Naive thymus-derived CD8-positive, alpha-beta T cell (primary cell): ENCODE measurements around the gene NRG2. TPM values are rescaled to one million over a fixed set of nuclear protein-coding genes. Genes with fewer than 3 reads are reported as not detected.
A peak's percentile ranks its signal among the peaks of the same experiment; 100 is the strongest.

ENCODE experiments used
- ATAC-seq, 2 donors: fragments of 150-1000 bp; cut with Tn5 transposase in 1 of 2; sonication (Bioruptor Pico), chemical (Tn5 transposase) in 1 of 2; 1 replicate in 1 of 2; 2 replicates in 1 of 2; pipeline ENCODE4 v1.10.0; 2021; ENCODE audit warnings: mild to moderate bottlenecking in 2 of 2, moderate library complexity in 2 of 2
- POLR2A ChIA-PET: fragments of 350-600 bp; sonication (Branson Sonifier 250); formaldehyde crosslinking; loops from one replicate; lab custom pipeline; 2021; ENCODE audit warnings: antibody characterized with exemption; lab: Charles Lee
- DNase-seq, 10 donors: peaks; one replicate each; pipeline versions ENCODE4 v3.0.0 to v3.0.0-alpha.2; 2020 to 2022
- H3K27ac Mint-ChIP-seq, 10 donors: one replicate each; pipeline ENCODE4 v1.8.0; 2020 to 2022; ENCODE audit warnings: mild to moderate bottlenecking in 10 of 10, mixed read lengths in 10 of 10, moderate library complexity in 4 of 10, inconsistent platforms in 1 of 10
- H3K27me3 Mint-ChIP-seq, 5 donors: one replicate each; pipeline ENCODE4 v1.8.0; 2021 to 2022; ENCODE audit warnings: mixed read lengths in 5 of 5
- H3K36me3 Mint-ChIP-seq, 3 donors: one replicate each; pipeline ENCODE4 v1.8.0; 2020 to 2022; ENCODE audit warnings: mixed read lengths in 3 of 3, mild to moderate bottlenecking in 2 of 3, inconsistent platforms in 1 of 3
- H3K4me1 Mint-ChIP-seq, 4 donors: one replicate each; pipeline ENCODE4 v1.8.0; 2021 to 2022; ENCODE audit warnings: mixed read lengths in 4 of 4
- H3K4me3 Mint-ChIP-seq, 10 donors: one replicate each; pipeline ENCODE4 v1.8.0; 2020 to 2022; ENCODE audit warnings: mild to moderate bottlenecking in 10 of 10, mixed read lengths in 10 of 10, moderate library complexity in 6 of 10, inconsistent platforms in 1 of 10
- H3K9me3 Mint-ChIP-seq, 9 donors: one replicate each; pipeline ENCODE4 v1.8.0; 2020 to 2022; ENCODE audit warnings: mixed read lengths in 9 of 9, mild to moderate bottlenecking in 3 of 9, inconsistent platforms in 1 of 9, moderate library complexity in 1 of 9
- polyA plus RNA-seq, 3 donors: library from polyadenylated mRNA; unstranded; fragments of 300-500 nt; fragmentation: Illumina TruSeq; gene quantifications; one replicate each; pipeline ENCODE4 v1.2.3, GENCODE V29; 2021
- total RNA-seq, 8 experiments: library from RNA in 2 of 8; stranded (reverse) in 2 of 8; gene quantifications; one replicate each; pipeline ENCODE4 v1.2.3 and lab custom pipeline; 2021 to 2026

Gene NRG2
- total and polyA plus RNA-seq, 5 experiments from 2014 or later, result 0.04 to 0.47 (median 0.25) TPM

GRCh38 chr5:139947727-139948126 is 95.4 kb downstream of the NRG2 start:
- POLR2A ChIA-PET, result no interaction called here
- no peak overlapping the region for H3K4me3 Mint-ChIP-seq
- peaks cover 0 to 14% (median 0%) of the 10 kb centered on the region in 4 donors for H3K4me1 Mint-ChIP-seq
- peaks cover 0 to 18% (median 3%) of the 10 kb centered on the region in 9 donors for H3K9me3 Mint-ChIP-seq
- no peak for ATAC-seq
- H3K36me3 Mint-ChIP-seq, result no peaks in the 10 kb centered on the region
- no peak for DNase-seq
- H3K27me3 Mint-ChIP-seq, result peaks cover 30 to 66% (median 47%) of the 10 kb centered on the region in 5 donors
- no peak overlapping the region for H3K27ac Mint-ChIP-seq

GRCh38 chr5:139946440-139946839 is 96.7 kb downstream of the NRG2 start:
- H3K4me3 Mint-ChIP-seq, result peak overlapping the region in 1 of 10 donors; percentile 21
- POLR2A ChIA-PET, result no interaction called here
- H3K36me3 Mint-ChIP-seq, result peaks cover 0 to 8% (median 2%) of the 10 kb centered on the region in 3 donors
- H3K27me3 Mint-ChIP-seq, result peaks cover 28 to 66% (median 50%) of the 10 kb centered on the region in 5 donors
- ATAC-seq (no peak), DNase-seq (no peak)
- peaks cover 0 to 30% (median 10%) of the 10 kb centered on the region in 9 donors for H3K9me3 Mint-ChIP-seq
- H3K27ac Mint-ChIP-seq, result peak overlapping the region in 1 of 10 donors; percentile 73
- peaks cover 0 to 14% (median 0%) of the 10 kb centered on the region in 4 donors for H3K4me1 Mint-ChIP-seq

- no peak for ATAC-seq
- no peak for DNase-seq
- peaks cover 0 to 10% (median 2%) of the 10 kb centered on the region in 3 donors for H3K36me3 Mint-ChIP-seq
- H3K9me3 Mint-ChIP-seq, result peaks cover 0 to 35% (median 11%) of the 10 kb centered on the region in 9 donors
- POLR2A ChIA-PET, result no interaction called here
- H3K4me3 Mint-ChIP-seq, result peak overlapping the region in 1 of 10 donors; percentile 21
- peaks cover 28 to 63% (median 47%) of the 10 kb centered on the region in 5 donors for H3K27me3 Mint-ChIP-seq
- peak overlapping the region in 1 of 10 donors; percentile 73 for H3K27ac Mint-ChIP-seq
- peaks cover 0 to 14% (median 0%) of the 10 kb centered on the region in 4 donors for H3K4me1 Mint-ChIP-seq
These were observed 97.1 kb downstream of the NRG2 start for GRCh38 chr5:139946006-139946405.

- DNase-seq (no peak), ATAC-seq (no peak)
- Mint-ChIP-seq H3K27ac (no peak overlapping the region), H3K27me3 (peaks cover 27 to 48% (median 30%) of the 10 kb centered on the region in 5 donors), H3K9me3 (peaks cover 0 to 71% (median 26%) of the 10 kb centered on the region in 9 donors), H3K4me3 (no peak overlapping the region), H3K36me3 (peaks cover 2 to 32% (median 4%) of the 10 kb centered on the region in 3 donors), H3K4me1 (peaks cover 0 to 10% (median 0%) of the 10 kb centered on the region in 4 donors)
- POLR2A ChIA-PET, result interaction anchor here (0.6 kb wide), 1 partner anchor 123 kb away, joined by 3 read pairs; no protein-coding TSS in a partner anchor
These were observed 100.9 kb downstream of the NRG2 start for GRCh38 chr5:139942243-139942642.

- Mint-ChIP-seq H3K4me3 (no peak overlapping the region), H3K4me1 (peaks cover 0 to 10% (median under 1%) of the 10 kb centered on the region in 4 donors), H3K27me3 (peaks cover 23 to 67% (median 42%) of the 10 kb centered on the region in 5 donors), H3K9me3 (no peaks in the 10 kb centered on the region), H3K27ac (peak overlapping the region in 1 of 10 donors; percentile 12), H3K36me3 (peaks cover 0 to 4% (median 3%) of the 10 kb centered on the region in 3 donors)
- POLR2A ChIA-PET, result no interaction called here
- ATAC-seq (no peak), DNase-seq (no peak)
These were observed 112.7 kb downstream of the NRG2 start for GRCh38 chr5:139930406-139930805.

GRCh38 chr5:139926797-139927503 is 116.1 kb downstream of the NRG2 start:
- POLR2A ChIA-PET, result no interaction called here
- ATAC-seq (no peak), DNase-seq (no peak)
- H3K27me3 Mint-ChIP-seq, result peaks cover 18 to 38% (median 34%) of the 10 kb centered on the region in 5 donors
- peaks cover 0 to 10% (median under 1%) of the 10 kb centered on the region in 4 donors for H3K4me1 Mint-ChIP-seq
- no peaks in the 10 kb centered on the region for H3K9me3 Mint-ChIP-seq
- peaks cover 0 to 3% (median 0%) of the 10 kb centered on the region in 3 donors for H3K36me3 Mint-ChIP-seq
- peak overlapping the region in 1 of 10 donors; percentile 26 for H3K4me3 Mint-ChIP-seq
- peak overlapping the region in 2 of 10 donors; percentile 16 to 82 for H3K27ac Mint-ChIP-seq

- POLR2A ChIA-PET, result no interaction called here
- Mint-ChIP-seq H3K4me1 (peaks cover 0 to 10% (median under 1%) of the 10 kb centered on the region in 4 donors), H3K9me3 (no peaks in the 10 kb centered on the region), H3K27ac (peak overlapping the region in 3 of 10 donors; percentile 16 to 82 (median 23)), H3K27me3 (peaks cover 18 to 33% (median 30%) of the 10 kb centered on the region in 5 donors), H3K4me3 (peak overlapping the region in 2 of 10 donors; percentile 17 to 77), H3K36me3 (peaks cover 0 to under 1% (median 0%) of the 10 kb centered on the region in 3 donors)
- no peak for ATAC-seq
- DNase-seq, result peak in 1 of 10 donors; percentile 39
These were observed 117.2 kb downstream of the NRG2 start for GRCh38 chr5:139925650-139926640.

GRCh38 chr5:139925216-139925562 is 117.9 kb downstream of the NRG2 start:
- Mint-ChIP-seq H3K4me3 (no peak overlapping the region), H3K9me3 (no peaks in the 10 kb centered on the region), H3K36me3 (no peaks in the 10 kb centered on the region), H3K27me3 (peaks cover 19 to 33% (median 26%) of the 10 kb centered on the region in 5 donors), H3K4me1 (peaks cover 0 to 10% (median under 1%) of the 10 kb centered on the region in 4 donors), H3K27ac (no peak overlapping the region)
- no peak for DNase-seq
- POLR2A ChIA-PET, result no interaction called here
- ATAC-seq, result no peak

GRCh38 chr5:139924294-139925215 is 118.5 kb downstream of the NRG2 start:
- Mint-ChIP-seq H3K9me3 (no peaks in the 10 kb centered on the region), H3K27me3 (peaks cover 16 to 29% (median 20%) of the 10 kb centered on the region in 5 donors), H3K36me3 (no peaks in the 10 kb centered on the region), H3K27ac (no peak overlapping the region), H3K4me3 (no peak overlapping the region), H3K4me1 (peaks cover 0 to 10% (median under 1%) of the 10 kb centered on the region in 4 donors)
- no peak for DNase-seq
- POLR2A ChIA-PET, result no interaction called here
- ATAC-seq, result no peak

- Mint-ChIP-seq H3K4me1 (no peaks in the 10 kb centered on the region), H3K9me3 (peaks cover 0 to 4% (median 0%) of the 10 kb centered on the region in 9 donors), H3K4me3 (no peak overlapping the region), H3K36me3 (no peaks in the 10 kb centered on the region), H3K27ac (no peak overlapping the region), H3K27me3 (peaks cover 8 to 29% (median 16%) of the 10 kb centered on the region in 5 donors)
- DNase-seq (no peak), ATAC-seq (no peak)
- POLR2A ChIA-PET, result no interaction called here
These were observed 123.8 kb downstream of the NRG2 start for GRCh38 chr5:139919308-139919707.

GRCh38 chr5:139915834-139916233 is 127.3 kb downstream of the NRG2 start:
- no peak for ATAC-seq
- Mint-ChIP-seq H3K27me3 (peaks cover 10 to 26% (median 23%) of the 10 kb centered on the region in 5 donors), H3K27ac (no peak overlapping the region), H3K36me3 (no peaks in the 10 kb centered on the region), H3K4me1 (no peaks in the 10 kb centered on the region), H3K4me3 (no peak overlapping the region), H3K9me3 (peaks cover 0 to 4% (median 0%) of the 10 kb centered on the region in 9 donors)
- peak in 1 of 10 donors; percentile 40 for DNase-seq
- POLR2A ChIA-PET, result no interaction called here
